ENCODE measurements around the gene TANGO6.
A peak's percentile ranks its signal among the peaks of the same experiment; 100 is the strongest.

Gene TANGO6

DNA sequence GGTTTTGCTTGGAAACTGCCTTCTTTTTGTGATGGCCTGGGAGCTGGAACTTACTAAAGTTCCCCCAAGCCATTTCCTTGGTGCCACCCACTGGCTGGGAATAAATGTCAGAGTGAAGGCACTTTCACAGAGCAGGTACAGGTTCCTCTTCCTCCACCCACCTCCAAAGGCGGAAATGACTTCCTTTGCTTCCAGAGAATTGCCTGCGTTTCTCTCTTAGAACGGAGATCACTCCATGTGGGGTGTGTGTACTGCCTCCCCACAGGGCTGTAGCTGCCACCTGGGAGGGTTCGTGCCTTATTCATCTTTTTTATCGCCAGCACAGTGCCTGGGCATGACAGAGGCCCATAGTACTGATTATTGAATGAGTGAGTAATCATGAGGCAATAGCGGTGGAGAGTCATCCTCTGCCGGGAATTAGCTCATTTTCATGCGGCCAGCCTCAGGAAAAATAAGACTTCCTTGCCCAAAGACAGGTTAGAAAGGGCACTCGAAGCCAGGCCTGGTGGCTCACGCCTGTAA, 229.9 kb downstream of the TANGO6 start:
- TF ChIP-seq, protein P1, sequence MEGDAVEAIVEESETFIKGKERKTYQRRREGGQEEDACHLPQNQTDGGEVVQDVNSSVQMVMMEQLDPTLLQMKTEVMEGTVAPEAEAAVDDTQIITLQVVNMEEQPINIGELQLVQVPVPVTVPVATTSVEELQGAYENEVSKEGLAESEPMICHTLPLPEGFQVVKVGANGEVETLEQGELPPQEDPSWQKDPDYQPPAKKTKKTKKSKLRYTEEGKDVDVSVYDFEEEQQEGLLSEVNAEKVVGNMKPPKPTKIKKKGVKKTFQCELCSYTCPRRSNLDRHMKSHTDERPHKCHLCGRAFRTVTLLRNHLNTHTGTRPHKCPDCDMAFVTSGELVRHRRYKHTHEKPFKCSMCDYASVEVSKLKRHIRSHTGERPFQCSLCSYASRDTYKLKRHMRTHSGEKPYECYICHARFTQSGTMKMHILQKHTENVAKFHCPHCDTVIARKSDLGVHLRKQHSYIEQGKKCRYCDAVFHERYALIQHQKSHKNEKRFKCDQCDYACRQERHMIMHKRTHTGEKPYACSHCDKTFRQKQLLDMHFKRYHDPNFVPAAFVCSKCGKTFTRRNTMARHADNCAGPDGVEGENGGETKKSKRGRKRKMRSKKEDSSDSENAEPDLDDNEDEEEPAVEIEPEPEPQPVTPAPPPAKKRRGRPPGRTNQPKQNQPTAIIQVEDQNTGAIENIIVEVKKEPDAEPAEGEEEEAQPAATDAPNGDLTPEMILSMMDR (IDR thresholded peaks at IDR 0.05; ENCODE audit: insufficient read depth, low read depth, low read length, missing control alignments): no peak
- peak; percentile 98 for DNase-seq (ENCODE audit: low read depth)
- H3K4me3 ChIP-seq (ENCODE audit: low read length): no peak overlapping the region

DNA sequence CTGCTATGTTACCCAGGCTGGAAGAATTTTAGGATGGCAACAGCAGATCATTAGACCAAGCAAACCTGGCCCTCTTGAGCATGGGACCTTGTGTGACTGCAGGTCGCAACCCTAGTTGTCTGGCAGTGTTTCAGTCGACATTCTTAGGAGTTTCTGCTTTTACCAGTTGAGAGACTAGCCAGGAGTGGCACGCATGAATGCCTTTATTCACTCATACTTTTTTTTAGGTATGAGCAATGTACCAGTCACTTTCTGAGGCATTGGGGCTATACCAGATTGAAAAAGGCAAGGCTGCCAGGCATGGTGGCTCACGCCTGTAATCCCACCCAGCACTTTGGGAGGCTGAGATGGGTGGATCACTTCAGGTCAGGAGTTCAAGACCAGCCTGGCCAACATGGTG, 233.9 kb downstream of the TANGO6 start:
- TF ChIP-seq, protein P1 (IDR thresholded peaks at IDR 0.05; ENCODE audit: insufficient read depth, low read depth, low read length, missing control alignments): no peak
- DNase-seq (ENCODE audit: low read depth): peak; percentile 94
- no peak overlapping the region for H3K4me3 ChIP-seq (ENCODE audit: low read length)

GRCh38 chr16:69078073-69078472, 234.7 kb downstream of the TANGO6 start:
- no peak overlapping the region for H3K4me3 ChIP-seq (ENCODE audit: low read length)
- TF ChIP-seq, protein P1 (IDR thresholded peaks at IDR 0.05; ENCODE audit: insufficient read depth, low read depth, low read length, missing control alignments): no peak
- no peak for DNase-seq (ENCODE audit: low read depth)

- no peak overlapping the region for H3K4me3 ChIP-seq (ENCODE audit: low read length)
- no peak for DNase-seq (ENCODE audit: low read depth)
- TF ChIP-seq, protein P1 (IDR thresholded peaks at IDR 0.05; ENCODE audit: insufficient read depth, low read depth, low read length, missing control alignments): no peak
Measured at GRCh38 chr16:69079697-69080096, 236.4 kb downstream of the TANGO6 start.

GRCh38 chr16:69083306-69083941, 240.1 kb downstream of the TANGO6 start:
- DNase-seq (ENCODE audit: low read depth): no peak
- TF ChIP-seq, protein P1 (IDR thresholded peaks at IDR 0.05; ENCODE audit: insufficient read depth, low read depth, low read length, missing control alignments): no peak
- no peak overlapping the region for H3K4me3 ChIP-seq (ENCODE audit: low read length)

- TF ChIP-seq, protein P1 (IDR thresholded peaks at IDR 0.05; ENCODE audit: insufficient read depth, low read depth, low read length, missing control alignments): no peak
- no peak overlapping the region for H3K4me3 ChIP-seq (ENCODE audit: low read length)
- DNase-seq (ENCODE audit: low read depth): no peak
Measured at GRCh38 chr16:69084289-69084688, 241.0 kb downstream of the TANGO6 start.

Data from epithelial cell of esophagus (primary cell).